ENCODE results near the gene CHRNA1. TPM values are rescaled to one million over a fixed set of nuclear protein-coding genes. Genes with fewer than 3 reads are reported as not detected.

CHRNA1 gene
- polyA plus RNA-seq, 4 donors: 0.27 to 0.64 TPM; not detected in 2

DNA sequence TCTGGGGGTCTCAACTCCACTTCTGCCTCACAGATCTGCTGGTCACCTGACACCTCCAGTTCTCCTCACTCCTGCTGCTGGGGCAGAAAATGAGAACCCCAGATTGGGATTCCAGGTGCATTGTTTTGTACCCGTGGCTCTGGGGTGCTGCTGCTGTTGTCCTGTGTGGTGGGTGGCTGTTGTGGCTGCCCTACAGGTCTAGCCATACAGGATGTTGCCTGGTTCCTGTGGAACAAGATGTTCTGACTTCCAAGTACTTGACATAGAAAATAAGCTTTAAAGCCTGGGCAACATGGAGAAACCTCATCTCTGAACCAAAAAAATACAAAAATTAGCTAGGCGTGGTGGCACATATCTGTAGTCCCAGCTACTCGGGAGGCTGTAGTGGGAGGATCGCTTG, 38.1 kb downstream of the CHRNA1 start:
- Histone ChIP-seq H3K27me3 (ENCODE audit: control insufficient read depth in 3 of 3, insufficient read depth in 3 of 3, low read length in 3 of 3) (peaks cover 0 to 28% (median 6%) of the 10 kb centered on the region in 3 donors), H3K9me3 (ENCODE audit: control insufficient read depth in 2 of 2, insufficient read depth in 1 of 2, low read depth in 1 of 2, low read length in 1 of 2) (no peaks in the 10 kb centered on the region), H3K36me3 (ENCODE audit: control insufficient read depth in 3 of 3, insufficient read depth in 2 of 3, low read depth in 1 of 3, low read length in 3 of 3) (no peaks in the 10 kb centered on the region), H3K4me3 (ENCODE audit: low read depth in 1 of 3, low read length in 3 of 3) (no peak overlapping the region), H3K27ac (ENCODE audit: low read depth in 1 of 3, low read length in 2 of 3) (no peak overlapping the region), H3K4me1 (ENCODE audit: control insufficient read depth in 3 of 3, insufficient read depth in 2 of 3, low read depth in 1 of 3, low read length in 2 of 3) (peaks cover 0 to 6% (median 0%) of the 10 kb centered on the region in 3 donors)
- 55 to 67% (median 63%) methylated on average over 4 of the region's 4 CpGs for WGBS, 3 donors
- DNase-seq (no peak), FAIRE-seq (no peak)

DNA sequence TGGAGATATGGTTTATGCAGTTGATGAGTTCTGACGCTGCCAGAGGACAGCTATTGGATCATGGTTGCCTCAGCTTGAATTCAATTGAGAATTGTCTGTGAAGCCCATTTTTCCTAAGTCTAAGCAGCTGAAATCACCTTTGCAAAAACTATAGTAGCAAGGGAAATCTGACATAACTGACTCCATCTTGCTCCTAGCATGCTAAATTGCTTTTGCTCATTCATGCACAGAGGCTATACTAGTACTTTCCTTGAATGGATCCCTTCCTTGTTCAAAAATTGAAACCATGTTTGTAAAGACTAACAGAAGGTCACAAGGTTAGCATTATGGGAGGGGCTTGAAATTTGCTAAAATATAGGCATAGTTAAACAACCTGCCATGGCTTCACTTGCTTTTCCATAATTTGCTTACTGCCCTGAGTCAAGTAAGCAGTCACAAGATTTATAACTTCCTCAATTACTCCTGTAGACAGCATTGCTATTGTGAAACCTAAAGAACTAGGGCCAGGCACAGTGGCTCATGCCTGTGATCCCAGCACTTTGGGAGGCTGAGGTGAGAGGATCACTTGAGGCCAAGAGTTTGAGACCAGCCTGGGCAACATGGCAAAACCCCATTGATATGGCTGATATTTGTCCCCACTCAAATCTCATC, 41.2 kb downstream of the CHRNA1 start:
- Histone ChIP-seq H3K36me3 (ENCODE audit: control insufficient read depth in 3 of 3, insufficient read depth in 2 of 3, low read depth in 1 of 3, low read length in 3 of 3) (no peaks in the 10 kb centered on the region), H3K4me3 (ENCODE audit: low read depth in 1 of 3, low read length in 3 of 3) (no peak overlapping the region), H3K27ac (ENCODE audit: low read depth in 1 of 3, low read length in 2 of 3) (no peak overlapping the region), H3K9me3 (ENCODE audit: control insufficient read depth in 2 of 2, insufficient read depth in 1 of 2, low read depth in 1 of 2, low read length in 1 of 2) (peaks cover 0 to 3% of the 10 kb centered on the region in 2 donors), H3K4me1 (ENCODE audit: control insufficient read depth in 3 of 3, insufficient read depth in 2 of 3, low read depth in 1 of 3, low read length in 2 of 3) (no peaks in the 10 kb centered on the region), H3K27me3 (ENCODE audit: control insufficient read depth in 3 of 3, insufficient read depth in 3 of 3, low read length in 3 of 3) (peaks cover 0 to 2% (median 0%) of the 10 kb centered on the region in 3 donors)
- DNase-seq (peak in 1 of 2 donors; percentile 4), FAIRE-seq (no peak)
- 91 to 95% (median 91%) methylated on average over 1 of the region's 1 CpG for WGBS, 3 donors

DNA sequence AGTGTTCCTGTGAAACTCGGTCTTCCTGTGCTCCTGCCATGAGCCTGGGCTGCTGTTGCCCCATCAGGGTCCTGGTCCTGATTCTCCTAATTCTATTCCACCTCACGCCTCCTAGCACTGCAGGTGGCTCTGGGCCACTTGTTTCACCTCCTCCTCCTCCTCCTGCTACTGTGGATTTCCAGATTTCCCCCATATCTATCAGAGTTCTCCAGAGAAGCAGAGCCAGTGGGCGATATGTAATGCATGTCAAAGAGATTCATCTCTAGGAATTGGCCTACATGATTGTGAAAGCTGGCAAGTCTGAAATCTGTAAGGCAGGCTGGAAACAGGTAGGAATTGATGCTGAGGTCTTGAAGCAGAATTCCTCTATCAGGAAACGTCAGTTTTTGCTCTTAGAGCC, 45.3 kb downstream of the CHRNA1 start:
- FAIRE-seq (no peak), DNase-seq (no peak)
- Histone ChIP-seq H3K27me3 (ENCODE audit: control insufficient read depth in 3 of 3, insufficient read depth in 3 of 3, low read length in 3 of 3) (no peaks in the 10 kb centered on the region), H3K4me1 (ENCODE audit: control insufficient read depth in 3 of 3, insufficient read depth in 2 of 3, low read depth in 1 of 3, low read length in 2 of 3) (no peaks in the 10 kb centered on the region), H3K27ac (ENCODE audit: low read depth in 1 of 3, low read length in 2 of 3) (no peak overlapping the region), H3K9me3 (ENCODE audit: control insufficient read depth in 2 of 2, insufficient read depth in 1 of 2, low read depth in 1 of 2, low read length in 1 of 2) (peaks cover 0 to 5% of the 10 kb centered on the region in 2 donors), H3K4me3 (ENCODE audit: low read depth in 1 of 3, low read length in 3 of 3) (no peak overlapping the region), H3K36me3 (ENCODE audit: control insufficient read depth in 3 of 3, insufficient read depth in 2 of 3, low read depth in 1 of 3, low read length in 3 of 3) (no peaks in the 10 kb centered on the region)
- WGBS, 3 donors: 66 to 74% (median 73%) methylated on average over 4 of the region's 4 CpGs

DNA sequence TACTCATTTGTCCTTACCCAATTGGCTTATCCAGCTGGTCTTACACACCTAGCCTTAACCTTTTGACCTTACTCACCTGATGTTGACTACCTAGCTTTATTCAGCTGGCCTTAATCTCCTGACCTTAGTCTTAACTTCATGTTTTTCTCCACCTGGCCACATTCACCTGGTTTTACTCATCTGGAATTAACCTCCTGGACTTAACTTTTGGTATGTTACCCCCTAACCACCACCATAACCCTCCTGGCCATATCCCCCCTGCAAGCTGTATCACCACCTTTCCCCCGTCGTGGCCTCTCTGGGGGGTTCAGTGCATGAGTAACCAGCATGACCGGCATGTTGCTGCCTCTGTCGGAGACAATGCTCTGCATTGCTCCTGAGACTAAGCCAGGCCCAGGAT, 45.7 kb downstream of the CHRNA1 start:
- 73 to 74% (median 73%) methylated on average over 4 of the region's 4 CpGs for WGBS, 3 donors
- FAIRE-seq: no peak

DNA sequence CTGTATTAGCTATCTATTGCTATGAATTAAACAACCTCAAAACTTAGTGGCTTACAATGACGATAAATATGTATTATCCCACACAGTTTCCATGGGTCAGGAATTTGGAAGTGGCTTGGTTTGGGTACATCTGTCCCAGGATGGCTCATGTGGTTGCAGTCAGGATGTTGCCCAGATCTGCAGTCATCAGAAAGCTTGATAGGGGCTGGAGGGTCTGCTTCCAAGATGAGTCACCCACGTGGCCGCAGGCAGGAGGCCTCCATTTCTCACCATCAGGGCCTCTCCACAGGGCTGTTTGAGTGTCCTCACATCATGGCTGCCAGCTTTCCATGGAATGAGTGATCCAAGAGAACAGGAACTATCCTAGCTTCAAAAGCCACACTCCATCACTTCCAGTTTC, 46.4 kb downstream of the CHRNA1 start:
- no peak for DNase-seq
- peaks cover 0 to 5% of the 10 kb centered on the region in 2 donors for H3K9me3 ChIP-seq (ENCODE audit: control insufficient read depth in 2 of 2, insufficient read depth in 1 of 2, low read depth in 1 of 2, low read length in 1 of 2)
- WGBS, 3 donors: 87 to 92% (median 87%) methylated on average over 3 of the region's 3 CpGs

More for the DNA sequence above, 45.7 kb downstream of the CHRNA1 start:
- H3K27me3 ChIP-seq (ENCODE audit: control insufficient read depth in 3 of 3, insufficient read depth in 3 of 3, low read length in 3 of 3): no peaks in the 10 kb centered on the region
- peaks cover 0 to 5% of the 10 kb centered on the region in 2 donors for H3K9me3 ChIP-seq (ENCODE audit: control insufficient read depth in 2 of 2, insufficient read depth in 1 of 2, low read depth in 1 of 2, low read length in 1 of 2)
- no peaks in the 10 kb centered on the region for H3K36me3 ChIP-seq (ENCODE audit: control insufficient read depth in 3 of 3, insufficient read depth in 2 of 3, low read depth in 1 of 3, low read length in 3 of 3)
- no peak overlapping the region for H3K4me3 ChIP-seq (ENCODE audit: low read depth in 1 of 3, low read length in 3 of 3)
- DNase-seq: no peak
- no peak overlapping the region for H3K27ac ChIP-seq (ENCODE audit: low read depth in 1 of 3, low read length in 2 of 3)
- H3K4me1 ChIP-seq (ENCODE audit: control insufficient read depth in 3 of 3, insufficient read depth in 2 of 3, low read depth in 1 of 3, low read length in 2 of 3): no peaks in the 10 kb centered on the region

DNA sequence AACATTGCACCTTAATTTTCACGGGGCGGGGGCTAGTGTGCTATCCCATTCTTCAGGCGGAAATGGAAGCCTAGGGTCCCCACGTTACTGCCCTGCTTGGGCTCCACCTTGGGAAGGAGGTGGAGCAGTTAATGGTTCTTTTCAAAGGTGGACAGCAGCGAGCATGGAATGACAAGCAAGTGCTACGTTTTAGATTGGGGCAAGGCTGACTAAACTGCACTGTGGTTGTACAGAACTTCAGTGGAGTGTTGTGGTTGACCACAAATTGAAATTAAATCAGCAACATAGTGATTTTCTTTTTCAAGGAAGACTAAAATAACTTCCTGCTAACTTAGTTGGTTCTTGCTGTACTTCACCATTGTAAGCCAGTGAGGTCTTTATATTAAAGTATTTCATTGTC, 47.0 kb downstream of the CHRNA1 start:
- no peaks in the 10 kb centered on the region for H3K36me3 ChIP-seq (ENCODE audit: control insufficient read depth in 3 of 3, insufficient read depth in 2 of 3, low read depth in 1 of 3, low read length in 3 of 3)
- DNase-seq (peak in 1 of 2 donors; percentile 33), FAIRE-seq (no peak)
- 72 to 83% (median 79%) methylated on average over 6 of the region's 6 CpGs for WGBS, 3 donors
- H3K4me3 ChIP-seq (ENCODE audit: low read depth in 1 of 3, low read length in 3 of 3): no peak overlapping the region
- no peaks in the 10 kb centered on the region for H3K27me3 ChIP-seq (ENCODE audit: control insufficient read depth in 3 of 3, insufficient read depth in 3 of 3, low read length in 3 of 3)
- no peaks in the 10 kb centered on the region for H3K4me1 ChIP-seq (ENCODE audit: control insufficient read depth in 3 of 3, insufficient read depth in 2 of 3, low read depth in 1 of 3, low read length in 2 of 3)
- peaks cover 0 to 5% of the 10 kb centered on the region in 2 donors for H3K9me3 ChIP-seq (ENCODE audit: control insufficient read depth in 2 of 2, insufficient read depth in 1 of 2, low read depth in 1 of 2, low read length in 1 of 2)
- H3K27ac ChIP-seq (ENCODE audit: low read depth in 1 of 3, low read length in 2 of 3): no peak overlapping the region

More for the DNA sequence above, 46.4 kb downstream of the CHRNA1 start:
- FAIRE-seq: no peak
- H3K36me3 ChIP-seq (ENCODE audit: control insufficient read depth in 3 of 3, insufficient read depth in 2 of 3, low read depth in 1 of 3, low read length in 3 of 3): no peaks in the 10 kb centered on the region
- no peak overlapping the region for H3K27ac ChIP-seq (ENCODE audit: low read depth in 1 of 3, low read length in 2 of 3)
- no peaks in the 10 kb centered on the region for H3K4me1 ChIP-seq (ENCODE audit: control insufficient read depth in 3 of 3, insufficient read depth in 2 of 3, low read depth in 1 of 3, low read length in 2 of 3)
- H3K4me3 ChIP-seq (ENCODE audit: low read depth in 1 of 3, low read length in 3 of 3): no peak overlapping the region
- H3K27me3 ChIP-seq (ENCODE audit: control insufficient read depth in 3 of 3, insufficient read depth in 3 of 3, low read length in 3 of 3): no peaks in the 10 kb centered on the region

DNA sequence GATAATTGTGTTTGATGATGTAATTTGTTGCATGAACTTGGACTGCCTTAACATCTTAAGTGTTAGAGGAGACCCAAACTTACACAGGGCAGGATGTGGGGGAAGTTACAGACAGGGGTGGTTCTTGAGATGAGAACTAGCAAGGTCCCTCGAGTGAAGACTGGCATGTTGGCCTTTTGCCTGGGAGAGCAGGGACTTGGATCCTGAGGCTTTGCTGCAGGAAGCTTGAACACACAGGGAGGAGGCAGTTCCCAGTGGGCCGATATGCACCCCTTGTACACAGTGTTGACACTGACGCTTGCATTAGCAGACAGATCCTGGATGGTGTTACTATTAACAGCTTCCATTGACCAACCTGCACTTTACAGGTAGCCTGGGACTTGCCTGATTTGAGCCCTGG, 47.5 kb downstream of the CHRNA1 start:
- Histone ChIP-seq H3K4me3 (ENCODE audit: low read depth in 1 of 3, low read length in 3 of 3) (no peak overlapping the region), H3K9me3 (ENCODE audit: control insufficient read depth in 2 of 2, insufficient read depth in 1 of 2, low read depth in 1 of 2, low read length in 1 of 2) (peaks cover 0 to 5% of the 10 kb centered on the region in 2 donors), H3K36me3 (ENCODE audit: control insufficient read depth in 3 of 3, insufficient read depth in 2 of 3, low read depth in 1 of 3, low read length in 3 of 3) (no peaks in the 10 kb centered on the region), H3K27me3 (ENCODE audit: control insufficient read depth in 3 of 3, insufficient read depth in 3 of 3, low read length in 3 of 3) (no peaks in the 10 kb centered on the region), H3K4me1 (ENCODE audit: control insufficient read depth in 3 of 3, insufficient read depth in 2 of 3, low read depth in 1 of 3, low read length in 2 of 3) (no peaks in the 10 kb centered on the region), H3K27ac (ENCODE audit: low read depth in 1 of 3, low read length in 2 of 3) (no peak overlapping the region)
- DNase-seq (peak in 1 of 2 donors; percentile 15), FAIRE-seq (no peak)
- 51 to 58% (median 55%) methylated on average over 3 of the region's 3 CpGs for WGBS, 3 donors

DNA sequence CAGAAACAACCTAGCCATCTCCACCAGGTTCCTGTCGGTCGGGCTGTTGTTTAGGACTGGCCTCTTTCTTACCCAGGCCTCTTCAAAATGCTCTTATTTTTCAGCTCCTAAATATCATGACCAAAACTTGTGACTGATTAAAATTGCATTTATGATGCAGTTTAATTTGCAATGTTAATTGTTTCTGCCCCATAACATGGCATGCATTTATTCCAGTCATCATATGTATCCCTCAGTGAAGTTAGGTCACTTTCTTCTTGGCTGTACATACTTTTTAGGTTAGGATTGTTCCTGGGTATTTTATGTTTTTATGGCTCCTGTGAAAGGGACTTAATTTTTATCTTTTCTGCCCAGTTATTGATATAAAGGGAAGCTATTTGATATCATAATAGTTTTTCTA, 50.6 kb downstream of the CHRNA1 start:
- H3K36me3 ChIP-seq (ENCODE audit: control insufficient read depth in 3 of 3, insufficient read depth in 2 of 3, low read depth in 1 of 3, low read length in 3 of 3): no peaks in the 10 kb centered on the region
- peaks cover 0 to 5% of the 10 kb centered on the region in 2 donors for H3K9me3 ChIP-seq (ENCODE audit: control insufficient read depth in 2 of 2, insufficient read depth in 1 of 2, low read depth in 1 of 2, low read length in 1 of 2)
- H3K4me3 ChIP-seq (ENCODE audit: low read depth in 1 of 3, low read length in 3 of 3): no peak overlapping the region
- H3K4me1 ChIP-seq (ENCODE audit: control insufficient read depth in 3 of 3, insufficient read depth in 2 of 3, low read depth in 1 of 3, low read length in 2 of 3): no peaks in the 10 kb centered on the region
- no peaks in the 10 kb centered on the region for H3K27me3 ChIP-seq (ENCODE audit: control insufficient read depth in 3 of 3, insufficient read depth in 3 of 3, low read length in 3 of 3)
- H3K27ac ChIP-seq (ENCODE audit: low read depth in 1 of 3, low read length in 2 of 3): no peak overlapping the region
- FAIRE-seq (no peak), DNase-seq (no peak)
- 92 to 100% (median 97%) methylated on average over 2 of the region's 2 CpGs for WGBS, 3 donors

DNA sequence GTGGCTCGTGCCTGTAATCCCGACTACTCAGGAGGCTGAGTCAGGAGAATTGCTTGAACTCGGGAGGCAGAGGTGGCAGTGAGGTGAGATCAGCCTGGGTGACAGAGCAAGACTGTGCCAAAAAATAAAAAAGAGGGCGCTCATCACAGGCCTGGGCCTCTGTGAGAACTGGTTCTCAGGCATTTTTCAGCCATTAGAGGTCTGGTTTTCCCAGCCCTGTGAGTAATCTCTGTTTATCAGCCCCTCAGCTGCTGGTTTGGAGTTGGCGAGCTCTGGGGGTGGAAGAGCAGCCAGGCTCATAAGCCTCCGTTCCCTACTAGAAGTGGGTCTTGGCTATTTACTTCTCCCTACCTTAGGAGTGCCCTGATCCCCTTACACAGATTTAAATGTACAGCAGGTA, 53.1 kb downstream of the CHRNA1 start:
- Histone ChIP-seq H3K27me3 (ENCODE audit: control insufficient read depth in 3 of 3, insufficient read depth in 3 of 3, low read length in 3 of 3) (no peaks in the 10 kb centered on the region), H3K27ac (ENCODE audit: low read depth in 1 of 3, low read length in 2 of 3) (no peak overlapping the region), H3K9me3 (ENCODE audit: control insufficient read depth in 2 of 2, insufficient read depth in 1 of 2, low read depth in 1 of 2, low read length in 1 of 2) (no peaks in the 10 kb centered on the region), H3K4me1 (ENCODE audit: control insufficient read depth in 3 of 3, insufficient read depth in 2 of 3, low read depth in 1 of 3, low read length in 2 of 3) (no peaks in the 10 kb centered on the region), H3K4me3 (ENCODE audit: low read depth in 1 of 3, low read length in 3 of 3) (no peak overlapping the region), H3K36me3 (ENCODE audit: control insufficient read depth in 3 of 3, insufficient read depth in 2 of 3, low read depth in 1 of 3, low read length in 3 of 3) (no peaks in the 10 kb centered on the region)
- WGBS, 3 donors: 87 to 90% (median 88%) methylated on average over 6 of the region's 6 CpGs
- FAIRE-seq (no peak), DNase-seq (no peak)

Data from small intestine (tissue), 7 donors.